Measurements from ENCODE around the gene S100A3. TPM values are rescaled to one million over a fixed set of nuclear protein-coding genes. Genes with fewer than 3 reads are reported as not detected.

S100A3 gene
- total RNA-seq, 1 donor from 2014 or later: 1.3 TPM

DNA sequence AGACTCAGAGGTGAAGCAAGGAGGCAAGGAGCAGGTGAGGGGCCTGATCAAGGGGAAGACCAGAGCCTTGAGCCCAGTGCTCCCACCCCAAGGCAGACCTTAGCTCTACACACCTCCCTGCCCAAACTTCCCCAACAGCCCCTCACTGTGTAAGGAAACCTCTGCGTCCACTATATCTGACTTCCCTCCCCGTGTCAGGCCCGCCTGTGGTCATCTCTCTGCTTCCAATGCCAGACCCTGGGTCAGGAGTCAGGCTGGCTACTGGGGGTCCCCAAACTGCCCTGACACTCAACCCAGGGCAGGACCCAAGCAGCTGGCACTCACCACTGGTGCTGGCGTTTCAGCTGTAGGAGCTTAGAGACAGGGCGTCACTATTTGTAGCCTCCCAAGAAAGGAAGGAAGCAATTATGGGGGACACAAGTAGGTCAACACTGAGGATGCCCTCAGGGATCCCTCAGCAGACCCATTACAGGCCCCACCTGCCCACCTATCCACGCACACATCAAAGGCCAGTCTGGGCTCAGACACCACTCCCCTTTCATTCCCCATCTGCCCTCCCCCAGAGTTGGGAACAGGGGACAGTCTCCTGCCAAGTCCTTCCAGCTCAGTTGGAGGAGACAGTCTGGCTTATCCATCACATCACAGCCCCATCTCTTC, 811 bp upstream of the S100A3 start:
- H3K36me3 ChIP-seq: no peaks in the 10 kb centered on the region
- ATAC-seq (no peak), DNase-seq (peak; percentile 62)
- peaks cover 53% of the 10 kb centered on the region for H3K4me1 ChIP-seq
- H3K9me3 ChIP-seq: no peaks in the 10 kb centered on the region
- TF ChIP-seq, protein P1, sequence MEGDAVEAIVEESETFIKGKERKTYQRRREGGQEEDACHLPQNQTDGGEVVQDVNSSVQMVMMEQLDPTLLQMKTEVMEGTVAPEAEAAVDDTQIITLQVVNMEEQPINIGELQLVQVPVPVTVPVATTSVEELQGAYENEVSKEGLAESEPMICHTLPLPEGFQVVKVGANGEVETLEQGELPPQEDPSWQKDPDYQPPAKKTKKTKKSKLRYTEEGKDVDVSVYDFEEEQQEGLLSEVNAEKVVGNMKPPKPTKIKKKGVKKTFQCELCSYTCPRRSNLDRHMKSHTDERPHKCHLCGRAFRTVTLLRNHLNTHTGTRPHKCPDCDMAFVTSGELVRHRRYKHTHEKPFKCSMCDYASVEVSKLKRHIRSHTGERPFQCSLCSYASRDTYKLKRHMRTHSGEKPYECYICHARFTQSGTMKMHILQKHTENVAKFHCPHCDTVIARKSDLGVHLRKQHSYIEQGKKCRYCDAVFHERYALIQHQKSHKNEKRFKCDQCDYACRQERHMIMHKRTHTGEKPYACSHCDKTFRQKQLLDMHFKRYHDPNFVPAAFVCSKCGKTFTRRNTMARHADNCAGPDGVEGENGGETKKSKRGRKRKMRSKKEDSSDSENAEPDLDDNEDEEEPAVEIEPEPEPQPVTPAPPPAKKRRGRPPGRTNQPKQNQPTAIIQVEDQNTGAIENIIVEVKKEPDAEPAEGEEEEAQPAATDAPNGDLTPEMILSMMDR (IDR thresholded peaks at IDR 0.05): no peak
- intact Hi-C loops (cut with DNase I): no loop called here
- no peak overlapping the region for H3K4me3 ChIP-seq
- H3K27me3 ChIP-seq: no peaks in the 10 kb centered on the region
- H3K27ac ChIP-seq: peak overlapping the region; percentile 36

DNA sequence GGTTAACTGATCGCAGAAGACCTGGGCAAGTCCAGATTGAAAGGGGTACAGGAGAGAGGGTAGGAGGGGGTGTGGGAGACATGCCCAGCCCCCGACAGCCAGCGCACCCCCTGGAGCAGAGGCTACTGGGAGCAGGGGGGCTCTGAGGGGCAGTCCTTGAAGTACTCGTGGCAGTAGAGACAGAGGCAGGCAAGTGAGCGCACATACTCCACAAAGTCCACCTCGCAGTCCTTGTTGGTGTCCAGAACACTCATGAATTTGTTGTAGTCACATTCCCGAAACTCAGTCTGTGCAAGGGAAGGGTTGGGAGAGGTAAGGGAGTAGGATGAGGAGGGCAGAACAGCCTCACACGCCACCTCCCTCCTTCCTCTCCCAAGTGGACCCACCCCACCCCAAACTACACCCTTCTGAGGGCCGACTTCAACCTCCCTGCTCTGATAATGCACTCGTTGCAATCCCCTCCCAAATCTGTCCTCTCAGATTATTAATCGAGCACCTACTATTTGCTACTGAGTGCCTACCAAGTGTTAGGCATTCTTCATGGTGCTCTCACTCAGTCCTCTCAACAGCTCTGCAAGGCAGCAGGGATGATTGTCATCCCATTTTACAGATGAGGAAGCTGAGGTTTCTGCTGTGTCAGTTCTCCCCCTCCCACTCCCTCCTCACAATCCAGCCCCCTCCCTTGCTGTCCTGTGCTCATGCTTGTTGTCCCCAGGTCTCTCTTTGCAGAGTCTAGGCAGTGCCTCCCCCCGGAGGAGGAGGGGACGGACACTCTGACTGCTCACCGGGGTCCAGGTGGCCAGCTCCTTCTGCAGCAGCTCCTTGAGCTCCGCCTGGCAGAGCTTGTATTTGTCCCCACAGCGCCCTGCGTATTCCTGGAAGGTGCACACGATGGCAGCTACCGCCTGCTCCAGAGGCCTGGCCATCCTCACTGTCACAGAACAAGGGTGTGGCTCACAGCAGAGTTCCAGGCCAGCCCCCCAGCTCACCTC, 1.2 kb downstream of the S100A3 start:
- Histone ChIP-seq H3K36me3 (no peaks in the 10 kb centered on the region), H3K4me1 (peaks cover 53% of the 10 kb centered on the region), H3K27me3 (no peaks in the 10 kb centered on the region), H3K27ac (no peak overlapping the region), H3K9me3 (no peaks in the 10 kb centered on the region), H3K4me3 (no peak overlapping the region)
- intact Hi-C loops (cut with DNase I): no loop called here
- DNase-seq: peak; percentile 18
- TF ChIP-seq, protein P1 (IDR thresholded peaks at IDR 0.05): no peak
- ATAC-seq: no peak

GRCh38 chr1:153546796-153547559, 2.1 kb downstream of the S100A3 start:
- Histone ChIP-seq H3K27ac (no peak overlapping the region), H3K36me3 (no peaks in the 10 kb centered on the region), H3K27me3 (no peaks in the 10 kb centered on the region), H3K9me3 (no peaks in the 10 kb centered on the region), H3K4me1 (peaks cover 57% of the 10 kb centered on the region), H3K4me3 (no peak overlapping the region)
- TF ChIP-seq, protein P1 (IDR thresholded peaks at IDR 0.05): no peak
- ATAC-seq (no peak), DNase-seq (peak; percentile 12)
- intact Hi-C loops (cut with DNase I): no loop called here

DNA sequence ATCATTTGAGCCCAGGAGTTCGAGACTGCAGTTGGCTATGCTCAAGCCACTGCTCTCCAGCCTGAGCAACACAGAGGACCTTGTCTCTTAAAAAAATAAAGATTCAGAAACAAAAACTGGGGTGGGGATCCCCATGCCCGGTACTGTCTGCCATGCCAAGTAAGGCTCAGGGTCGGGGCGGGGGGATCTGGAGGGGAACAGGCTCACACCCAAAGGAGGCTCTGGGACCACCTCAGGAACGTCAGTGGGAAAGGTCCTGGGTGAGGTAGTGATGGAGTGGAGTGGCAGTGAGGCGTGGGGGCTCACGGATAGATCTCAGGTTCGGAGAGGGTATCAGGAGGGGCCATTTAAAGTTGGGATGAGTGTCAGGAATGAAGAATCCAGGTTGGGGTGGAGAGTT, 2.7 kb downstream of the S100A3 start:
- H3K9me3 ChIP-seq: no peaks in the 10 kb centered on the region
- H3K4me1 ChIP-seq: peaks cover 63% of the 10 kb centered on the region
- ATAC-seq (no peak), DNase-seq (peak; percentile 59)
- no peaks in the 10 kb centered on the region for H3K36me3 ChIP-seq
- intact Hi-C loops (cut with DNase I): no loop called here
- peak overlapping the region; percentile 80 for H3K27ac ChIP-seq
- H3K4me3 ChIP-seq: peak overlapping the region; percentile 59
- TF ChIP-seq, protein P1 (IDR thresholded peaks at IDR 0.05): no peak
- H3K27me3 ChIP-seq: no peaks in the 10 kb centered on the region

Data from upper lobe of right lung (tissue), 1 donor.